NB4 (cell line): ENCODE results near the gene MTHFD1L.

Source experiments
- POLR2A ChIP-seq: IDR thresholded peaks from 2 replicates; pipeline ENCODE4 v1.6.1; 2011; ENCODE audit warnings: mild to moderate bottlenecking; ENCODE audit not compliant: insufficient read length; ENCODE audit errors: extremely low read depth
- TF ChIP-seq, protein P1 (sequence below): IDR thresholded peaks from one replicate; pipeline ENCODE4 v1.5.1; 2012; ENCODE audit warnings: low read depth, low read length
- TF ChIP-seq, protein P2 (sequence below): IDR thresholded peaks from 2 replicates; pipeline ENCODE4 v1.6.1; 2011; ENCODE audit warnings: low read depth, low read length

DNA sequence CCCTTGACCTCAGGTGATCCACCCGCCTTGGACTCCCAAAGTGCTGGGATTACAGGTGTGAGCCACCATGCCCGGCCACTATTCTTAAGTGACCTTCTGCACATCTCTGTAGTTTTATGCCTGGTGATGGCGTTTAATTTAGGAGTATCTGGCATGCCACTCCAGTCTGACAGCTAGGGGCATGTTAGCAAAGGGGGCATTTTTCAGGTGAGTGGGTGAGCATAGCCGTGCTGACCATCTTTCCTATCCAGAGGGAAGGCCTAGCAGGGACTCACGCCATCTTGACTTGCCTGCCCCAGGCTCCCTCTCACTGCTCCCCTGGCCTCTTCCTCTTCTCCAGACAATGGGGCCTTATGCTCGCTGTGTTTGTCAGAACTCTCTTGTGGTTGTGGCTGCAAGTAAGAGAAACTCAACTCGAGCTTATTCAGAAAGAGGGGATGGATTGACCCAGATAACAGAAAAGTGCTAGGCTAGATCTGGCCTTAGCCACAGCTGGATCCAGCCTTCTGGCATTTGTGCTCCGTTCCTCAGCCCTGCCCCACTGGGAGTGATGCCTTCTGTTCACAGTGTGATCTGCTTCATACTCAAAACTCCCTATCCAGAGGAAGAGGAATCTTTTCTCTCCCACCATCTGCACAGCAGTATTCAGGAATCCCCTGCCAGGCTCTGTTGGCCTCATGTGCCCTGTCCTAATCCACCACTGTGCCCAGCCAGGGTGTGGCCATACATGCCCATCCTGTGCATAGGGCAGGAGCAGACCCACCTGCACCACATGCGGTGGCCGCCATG lies 199.7 kb downstream of the MTHFD1L start:
- TF ChIP-seq, protein P1, sequence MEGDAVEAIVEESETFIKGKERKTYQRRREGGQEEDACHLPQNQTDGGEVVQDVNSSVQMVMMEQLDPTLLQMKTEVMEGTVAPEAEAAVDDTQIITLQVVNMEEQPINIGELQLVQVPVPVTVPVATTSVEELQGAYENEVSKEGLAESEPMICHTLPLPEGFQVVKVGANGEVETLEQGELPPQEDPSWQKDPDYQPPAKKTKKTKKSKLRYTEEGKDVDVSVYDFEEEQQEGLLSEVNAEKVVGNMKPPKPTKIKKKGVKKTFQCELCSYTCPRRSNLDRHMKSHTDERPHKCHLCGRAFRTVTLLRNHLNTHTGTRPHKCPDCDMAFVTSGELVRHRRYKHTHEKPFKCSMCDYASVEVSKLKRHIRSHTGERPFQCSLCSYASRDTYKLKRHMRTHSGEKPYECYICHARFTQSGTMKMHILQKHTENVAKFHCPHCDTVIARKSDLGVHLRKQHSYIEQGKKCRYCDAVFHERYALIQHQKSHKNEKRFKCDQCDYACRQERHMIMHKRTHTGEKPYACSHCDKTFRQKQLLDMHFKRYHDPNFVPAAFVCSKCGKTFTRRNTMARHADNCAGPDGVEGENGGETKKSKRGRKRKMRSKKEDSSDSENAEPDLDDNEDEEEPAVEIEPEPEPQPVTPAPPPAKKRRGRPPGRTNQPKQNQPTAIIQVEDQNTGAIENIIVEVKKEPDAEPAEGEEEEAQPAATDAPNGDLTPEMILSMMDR: no peak
- no peak for TF ChIP-seq POLR2A
- TF ChIP-seq, protein P2, sequence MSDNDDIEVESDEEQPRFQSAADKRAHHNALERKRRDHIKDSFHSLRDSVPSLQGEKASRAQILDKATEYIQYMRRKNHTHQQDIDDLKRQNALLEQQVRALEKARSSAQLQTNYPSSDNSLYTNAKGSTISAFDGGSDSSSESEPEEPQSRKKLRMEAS: no peak
